HepG2 (cell line): ENCODE measurements around the gene NAB2. TPM values are rescaled to one million over a fixed set of nuclear protein-coding genes. Genes with fewer than 3 reads are reported as not detected.

Source experiments
- BORCS8-MEF2B ChIP-seq: sonication (generic); formaldehyde crosslinking; IDR thresholded peaks from 2 replicates; pipeline ENCODE4 v1.8.0; 2022; ENCODE audit warnings: mild to moderate bottlenecking, missing genetic modification reagents
- FOXC1 ChIP-seq: sonication (generic); formaldehyde crosslinking; IDR thresholded peaks from 2 replicates; pipeline ENCODE4 v1.8.0; 2022; ENCODE audit warnings: mild to moderate bottlenecking, missing genetic modification reagents, borderline replicate concordance
- GPN1 ChIP-seq: sonication (generic); formaldehyde crosslinking; IDR thresholded peaks from 2 replicates; pipeline ENCODE4 v1.5.1; 2020; ENCODE audit warnings: missing genetic modification reagents, borderline replicate concordance
- MYC ChIP-seq: sonication (generic); formaldehyde crosslinking; IDR thresholded peaks from 2 replicates; pipeline ENCODE4 v1.9.0; 2021; ENCODE audit warnings: missing genetic modification reagents, borderline replicate concordance
- PCBP1 ChIP-seq: fragments of 200-400 bp; formaldehyde crosslinking; IDR thresholded peaks from 2 replicates; pipeline ENCODE4 v1.6.1; 2017; ENCODE audit warnings: mild to moderate bottlenecking, low read depth, low read length, borderline replicate concordance
- PHF20 ChIP-seq: sonication (generic); formaldehyde crosslinking; IDR thresholded peaks from 2 replicates; pipeline ENCODE4 v1.5.0; 2020; ENCODE audit warnings: mild to moderate bottlenecking, missing genetic modification reagents
- POLR2AphosphoS2 ChIP-seq: IDR thresholded peaks from 2 replicates; pipeline ENCODE4 v1.6.1; 2011; ENCODE audit warnings: low read depth, low read length, improper control_type of control experiment
- PRMT3 ChIP-seq: sonication (generic); formaldehyde crosslinking; IDR thresholded peaks from 2 replicates; pipeline ENCODE4 v1.8.1; 2022; ENCODE audit warnings: low read depth, mild to moderate bottlenecking, moderate library complexity, missing genetic modification reagents, borderline replicate concordance
- RARA ChIP-seq: IDR thresholded peaks from 2 replicates; pipeline ENCODE4 v1.6.1; 2016; ENCODE audit warnings: missing genetic modification reagents, missing compliant biosample characterization
- THYN1 ChIP-seq: sonication (generic); formaldehyde crosslinking; IDR thresholded peaks from 2 replicates; pipeline ENCODE4 v1.8.1; 2023; ENCODE audit warnings: low read depth, mild to moderate bottlenecking, moderate library complexity, missing genetic modification reagents, borderline replicate concordance
- ZNF234 ChIP-seq: sonication (generic); formaldehyde crosslinking; conservative IDR thresholded peaks from 2 replicates; pipeline ENCODE4 v1.5.1; 2020; ENCODE audit warnings: mild to moderate bottlenecking, missing genetic modification reagents
- ZNF282 ChIP-seq: fragments of 450-650 bp; IDR thresholded peaks from 2 replicates; pipeline ENCODE4 v1.6.1; 2018; ENCODE audit not compliant: partially characterized antibody
- ZNF652 ChIP-seq: IDR thresholded peaks from 2 replicates; pipeline ENCODE4 v1.6.1; 2016; ENCODE audit warnings: low read depth, borderline replicate concordance
- ZNF788 ChIP-seq: sonication (generic); formaldehyde crosslinking; IDR thresholded peaks from 2 replicates; pipeline ENCODE4 v1.5.0; 2020; ENCODE audit warnings: mild to moderate bottlenecking, missing genetic modification reagents, borderline replicate concordance
- ZNF879 ChIP-seq: sonication (generic); formaldehyde crosslinking; IDR thresholded peaks from 2 replicates; pipeline ENCODE4 v1.8.1; 2023; ENCODE audit warnings: missing genetic modification reagents
- ZSCAN31 ChIP-seq: sonication (generic); formaldehyde crosslinking; IDR thresholded peaks from 2 replicates; pipeline ENCODE4 v1.5.0; 2020; ENCODE audit warnings: low read depth, mild to moderate bottlenecking, missing genetic modification reagents
- polyA plus RNA-seq, 8 experiments: library from polyadenylated mRNA; depleted of rRNA in 3 of 8; stranded (reverse) in 7 of 8; unstranded in 1 of 8; fragments of >200 nt; fragmentation: Illumina TruSeq in 4 of 8; extraction: Trizol in 4 of 8; gene quantifications; 2 replicates each; pipeline versions ENCODE4 v1.2.1 to v1.2.3, GENCODE V29; 2011 to 2016; ENCODE audit warnings: low read depth in 4 of 8, missing spikeins in 1 of 8, mixed read lengths in 1 of 8; ENCODE audit not compliant: insufficient read depth in 1 of 8
- total RNA-seq, 5 experiments: library from RNA; depleted of rRNA; stranded (reverse); fragments of >200 nt; fragmentation: Illumina TruSeq; extraction: Trizol; gene quantifications; 2 replicates each; pipeline ENCODE4 v1.2.3, GENCODE V29; 2016; ENCODE audit warnings: low read depth in 1 of 5
- TF ChIP-seq, protein P1 (sequence below): sonication (generic); formaldehyde crosslinking; IDR thresholded peaks from 2 replicates; pipeline ENCODE4 v1.4.0; 2020; ENCODE audit warnings: missing genetic modification reagents, mild to moderate bottlenecking, borderline replicate concordance
- TF ChIP-seq, protein P2 (sequence below): sonication (generic); formaldehyde crosslinking; IDR thresholded peaks from 2 replicates; pipeline ENCODE4 v1.4.0; 2020; ENCODE audit warnings: mild to moderate bottlenecking, missing genetic modification reagents

The NAB2 gene
- total and polyA plus RNA-seq, 2 of the 13 experiments (the other 11 are each of a cell fraction or from before 2014, with no cell fraction given), result 11.7 to 12.9 TPM

DNA sequence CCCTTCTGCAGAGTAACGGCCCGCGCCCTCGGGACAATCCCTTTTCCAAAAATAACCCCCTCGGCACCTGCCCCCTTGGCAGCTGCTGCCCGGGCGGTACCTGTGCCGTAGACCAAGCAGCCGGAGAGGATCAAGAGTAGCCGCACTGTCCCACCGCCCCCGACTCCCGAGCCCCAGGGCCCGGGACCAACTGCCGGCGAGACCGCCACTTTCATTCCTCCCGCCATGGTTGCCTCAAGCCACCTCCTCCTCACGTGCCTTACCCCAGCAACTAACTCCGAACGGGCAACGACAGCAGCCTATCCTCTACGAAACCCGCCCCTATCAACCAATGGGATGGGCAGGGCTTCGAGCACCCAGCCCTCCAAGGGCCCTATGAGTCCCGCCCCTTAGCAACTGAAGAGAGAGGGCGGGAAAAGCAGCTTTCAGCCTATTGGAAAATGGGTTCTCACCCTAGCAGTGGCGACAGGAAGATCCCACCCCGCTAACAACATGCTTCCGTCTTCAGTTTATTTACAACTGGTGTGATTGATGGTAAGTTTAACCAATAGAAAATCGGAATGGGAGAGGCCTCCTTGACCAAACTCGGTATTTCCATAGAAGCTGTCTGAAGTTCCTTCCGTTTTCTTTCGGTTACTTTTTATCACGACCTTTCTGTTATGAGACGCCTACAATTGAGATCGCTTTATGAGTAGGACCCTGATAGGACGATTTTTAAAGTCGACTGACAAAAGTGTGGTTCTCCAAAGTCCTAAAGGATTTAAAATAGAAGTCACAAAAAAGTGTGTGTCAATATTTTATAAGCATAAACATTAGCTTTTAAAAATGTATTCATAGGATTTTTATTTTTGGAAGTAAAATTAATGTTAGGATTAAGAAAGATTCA lies 10.2 kb upstream of the NAB2 start, which contains the start of gene NEMP1 (continued):
- TF ChIP-seq THYN1, result no peak
- no peak for TF ChIP-seq ZSCAN31 (CRISPR knock-in tag)
- TF ChIP-seq POLR2AphosphoS2, result no peak
- TF ChIP-seq ZNF282, result no peak
- peak; percentile 92 for TF ChIP-seq BORCS8-MEF2B (CRISPR knock-in tag)
- TF ChIP-seq ZNF879 (CRISPR knock-in tag), result no peak
- TF ChIP-seq ZNF652 (CRISPR knock-in tag), result no peak
- TF ChIP-seq PRMT3, result no peak
- no peak for TF ChIP-seq GPN1
- peak; percentile 43; the same call in 1 of the 2 replicates for TF ChIP-seq MYC (CRISPR knock-in tag)
- peak; percentile 51; the same call in 1 of the 2 replicates for TF ChIP-seq PHF20 (CRISPR knock-in tag)
- TF ChIP-seq ZNF788 (CRISPR knock-in tag), result no peak
- TF ChIP-seq FOXC1, result peak; percentile 44; the same call in 1 of the 2 replicates
- TF ChIP-seq, protein P1, sequence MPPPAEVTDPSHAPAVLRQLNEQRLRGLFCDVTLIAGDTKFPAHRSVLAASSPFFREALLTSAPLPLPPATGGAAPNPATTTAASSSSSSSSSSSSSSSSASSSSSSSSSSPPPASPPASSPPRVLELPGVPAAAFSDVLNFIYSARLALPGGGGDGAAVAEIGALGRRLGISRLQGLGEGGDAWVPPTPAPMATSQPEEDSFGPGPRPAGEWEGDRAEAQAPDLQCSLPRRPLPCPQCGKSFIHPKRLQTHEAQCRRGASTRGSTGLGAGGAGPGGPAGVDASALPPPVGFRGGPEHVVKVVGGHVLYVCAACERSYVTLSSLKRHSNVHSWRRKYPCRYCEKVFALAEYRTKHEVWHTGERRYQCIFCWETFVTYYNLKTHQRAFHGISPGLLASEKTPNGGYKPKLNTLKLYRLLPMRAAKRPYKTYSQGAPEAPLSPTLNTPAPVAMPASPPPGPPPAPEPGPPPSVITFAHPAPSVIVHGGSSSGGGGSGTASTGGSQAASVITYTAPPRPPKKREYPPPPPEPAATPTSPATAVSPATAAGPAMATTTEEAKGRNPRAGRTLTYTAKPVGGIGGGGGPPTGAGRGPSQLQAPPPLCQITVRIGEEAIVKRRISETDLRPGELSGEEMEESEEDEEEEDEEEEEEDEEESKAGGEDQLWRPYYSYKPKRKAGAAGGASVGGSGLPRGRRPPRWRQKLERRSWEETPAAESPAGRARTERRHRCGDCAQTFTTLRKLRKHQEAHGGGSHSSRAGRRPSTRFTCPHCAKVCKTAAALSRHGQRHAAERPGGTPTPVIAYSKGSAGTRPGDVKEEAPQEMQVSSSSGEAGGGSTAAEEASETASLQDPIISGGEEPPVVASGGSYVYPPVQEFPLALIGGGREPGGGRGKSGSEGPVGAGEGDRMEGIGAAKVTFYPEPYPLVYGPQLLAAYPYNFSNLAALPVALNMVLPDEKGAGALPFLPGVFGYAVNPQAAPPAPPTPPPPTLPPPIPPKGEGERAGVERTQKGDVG (CRISPR knock-in tag), result no peak
- no peak for TF ChIP-seq ZNF234 (CRISPR knock-in tag)
- peak; percentile 75; the same call in 1 of the 2 replicates for TF ChIP-seq PCBP1
- TF ChIP-seq RARA (CRISPR knock-in tag), result no peak
- TF ChIP-seq, protein P2, sequence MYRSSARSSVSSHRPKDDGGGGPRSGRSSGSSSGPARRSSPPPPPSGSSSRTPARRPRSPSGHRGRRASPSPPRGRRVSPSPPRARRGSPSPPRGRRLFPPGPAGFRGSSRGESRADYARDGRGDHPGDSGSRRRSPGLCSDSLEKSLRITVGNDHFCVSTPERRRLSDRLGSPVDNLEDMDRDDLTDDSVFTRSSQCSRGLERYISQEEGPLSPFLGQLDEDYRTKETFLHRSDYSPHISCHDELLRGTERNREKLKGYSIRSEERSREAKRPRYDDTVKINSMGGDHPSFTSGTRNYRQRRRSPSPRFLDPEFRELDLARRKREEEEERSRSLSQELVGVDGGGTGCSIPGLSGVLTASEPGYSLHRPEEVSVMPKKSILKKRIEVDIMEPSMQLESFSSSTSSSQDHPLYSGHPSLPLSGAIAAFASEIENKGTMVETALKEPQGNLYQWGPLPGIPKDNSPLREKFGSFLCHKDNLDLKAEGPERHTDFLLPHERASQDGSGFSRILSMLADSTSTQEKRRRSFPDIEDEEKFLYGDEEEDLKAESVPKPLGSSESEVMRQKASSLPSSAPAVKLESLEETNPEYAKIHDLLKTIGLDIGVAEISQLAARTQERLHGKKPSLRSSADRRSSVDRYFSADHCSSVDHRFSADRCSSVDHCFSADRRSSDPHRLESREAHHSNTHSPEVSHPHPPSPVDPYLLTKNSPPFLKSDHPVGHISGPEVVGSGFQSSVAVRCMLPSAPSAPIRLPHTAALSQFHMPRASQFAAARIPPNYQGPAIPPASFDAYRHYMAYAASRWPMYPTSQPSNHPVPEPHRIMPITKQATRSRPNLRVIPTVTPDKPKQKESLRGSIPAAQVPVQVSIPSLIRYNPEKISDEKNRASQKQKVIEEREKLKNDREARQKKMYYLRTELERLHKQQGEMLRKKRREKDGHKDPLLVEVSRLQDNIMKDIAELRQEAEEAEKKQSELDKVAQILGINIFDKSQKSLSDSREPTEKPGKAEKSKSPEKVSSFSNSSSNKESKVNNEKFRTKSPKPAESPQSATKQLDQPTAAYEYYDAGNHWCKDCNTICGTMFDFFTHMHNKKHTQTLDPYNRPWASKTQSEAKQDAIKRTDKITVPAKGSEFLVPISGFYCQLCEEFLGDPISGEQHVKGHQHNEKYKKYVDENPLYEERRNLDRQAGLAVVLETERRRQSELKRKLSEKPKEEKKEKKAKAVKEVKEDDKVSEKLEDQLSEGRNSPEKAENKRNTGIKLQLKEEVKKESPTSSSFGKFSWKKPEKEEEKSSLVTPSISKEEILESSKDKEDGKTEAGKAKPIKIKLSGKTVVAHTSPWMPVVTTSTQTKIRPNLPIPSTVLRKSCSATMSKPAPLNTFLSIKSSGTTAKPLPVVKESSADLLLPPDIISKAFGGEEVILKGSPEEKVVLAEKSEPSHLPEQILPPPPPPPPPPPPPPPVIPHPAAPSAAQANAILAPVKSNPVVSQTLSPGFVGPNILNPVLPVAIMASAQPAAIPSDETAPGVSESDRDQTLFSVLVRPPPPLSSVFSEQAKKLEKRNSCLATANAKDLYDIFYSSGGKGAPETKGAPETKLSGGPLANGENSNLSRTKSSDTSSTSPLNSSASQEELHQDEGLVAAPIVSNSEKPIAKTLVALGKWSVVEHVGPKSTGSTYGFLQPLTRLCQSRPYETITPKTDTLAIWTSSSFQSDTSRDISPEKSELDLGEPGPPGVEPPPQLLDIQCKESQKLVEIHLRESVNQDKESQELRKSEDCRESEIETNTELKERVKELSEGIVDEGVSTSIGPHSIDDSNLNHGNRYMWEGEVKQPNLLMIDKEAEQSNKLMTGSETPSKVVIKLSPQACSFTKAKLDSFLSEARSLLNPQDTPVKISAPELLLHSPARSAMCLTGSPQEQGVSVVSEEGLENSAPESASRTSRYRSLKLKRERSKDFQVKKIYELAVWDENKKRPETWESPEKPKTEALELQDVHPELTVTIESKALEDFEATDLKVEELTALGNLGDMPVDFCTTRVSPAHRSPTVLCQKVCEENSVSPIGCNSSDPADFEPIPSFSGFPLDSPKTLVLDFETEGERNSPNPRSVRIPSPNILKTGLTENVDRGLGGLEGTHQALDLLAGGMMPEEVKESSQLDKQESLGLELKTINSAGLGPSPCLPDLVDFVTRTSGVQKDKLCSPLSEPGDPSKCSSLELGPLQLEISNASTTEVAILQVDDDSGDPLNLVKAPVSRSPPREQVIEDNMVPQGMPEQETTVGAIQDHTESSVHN, result peak; percentile 66; the same call in 1 of the 2 replicates
